Prostate gland (tissue), 2 donors: Measurements from ENCODE around the gene RBM22. TPM values are rescaled to one million over a fixed set of nuclear protein-coding genes. Genes with fewer than 3 reads are reported as not detected.

Experiments used
- DNase-seq: peaks from one replicate; pipeline ENCODE4 v3.0.0-alpha.2; 2019; ENCODE audit warnings: low spot score
- H3K27ac ChIP-seq, 2 donors: fragments of 200-600 bp; sonication (generic); 2 replicates each; pipeline ENCODE4 v1.5.1; 2017 to 2019
- H3K27me3 ChIP-seq: fragments of 200-600 bp; sonication (generic); replicated peaks from 2 replicates; pipeline ENCODE4 v1.5.1; 2019; ENCODE audit not compliant: insufficient read depth
- H3K36me3 ChIP-seq, 2 donors: fragments of 200-600 bp; sonication (generic); 1 replicate in 1 of 2; 2 replicates in 1 of 2; pipeline versions ENCODE4 v1.5.1 to v1.8.1; 2017 to 2019
- H3K4me1 ChIP-seq: fragments of 200-600 bp; sonication (generic); replicated peaks from 2 replicates; pipeline ENCODE4 v1.5.1; 2019
- H3K4me3 ChIP-seq, 2 donors: fragments of 200-600 bp; sonication (generic); 2 replicates each; pipeline ENCODE4 v1.5.1; 2017 to 2019
- H3K9me3 ChIP-seq: fragments of 200-600 bp; sonication (generic); 2 replicates; pipeline ENCODE4 v1.5.1; 2017
- POLR2A ChIP-seq: fragments of 450-650 bp; IDR thresholded peaks from one replicate; pipeline ENCODE4 v1.6.1; 2016; ENCODE audit warnings: antibody characterized with exemption, mild to moderate bottlenecking
- POLR2AphosphoS5 ChIP-seq: sonication (generic); formaldehyde crosslinking; IDR thresholded peaks from one replicate; pipeline ENCODE4 v1.6.1; 2017; ENCODE audit warnings: antibody characterized with exemption
- WGBS: methylation state at CpG from one replicate; pipeline ENCODE4 v1.1.5; 2018; 5-methylcytosine and 5-hydroxymethylcytosine counted together
- intact Hi-C: fragments of 100-400 bp; cut with DNase I; formaldehyde crosslinking; loops from one replicate; pipeline ENCODE4 v1.14.2; 2022
- total RNA-seq, 2 donors: library from RNA; depleted of rRNA; stranded (reverse); fragments of >200 nt; gene quantifications; one replicate each; pipeline ENCODE4 v1.1.0, GENCODE V29; 2016
- TF ChIP-seq, protein P1 (sequence below), 4 experiments: fragments of 200-600 bp in 2 of 4; fragments of 450-650 bp in 2 of 4; sonication (generic) in 2 of 4; IDR thresholded peaks; 1 replicate in 3 of 4; 2 replicates in 1 of 4; pipeline ENCODE4 v1.5.1; 2016 to 2019; ENCODE audit warnings: antibody characterized with exemption in 4 of 4, mild to moderate bottlenecking in 2 of 4, moderate library complexity in 2 of 4

Gene RBM22
- total RNA-seq, 2 donors from 2014 or later: 33.6 to 40.3 TPM

DNA sequence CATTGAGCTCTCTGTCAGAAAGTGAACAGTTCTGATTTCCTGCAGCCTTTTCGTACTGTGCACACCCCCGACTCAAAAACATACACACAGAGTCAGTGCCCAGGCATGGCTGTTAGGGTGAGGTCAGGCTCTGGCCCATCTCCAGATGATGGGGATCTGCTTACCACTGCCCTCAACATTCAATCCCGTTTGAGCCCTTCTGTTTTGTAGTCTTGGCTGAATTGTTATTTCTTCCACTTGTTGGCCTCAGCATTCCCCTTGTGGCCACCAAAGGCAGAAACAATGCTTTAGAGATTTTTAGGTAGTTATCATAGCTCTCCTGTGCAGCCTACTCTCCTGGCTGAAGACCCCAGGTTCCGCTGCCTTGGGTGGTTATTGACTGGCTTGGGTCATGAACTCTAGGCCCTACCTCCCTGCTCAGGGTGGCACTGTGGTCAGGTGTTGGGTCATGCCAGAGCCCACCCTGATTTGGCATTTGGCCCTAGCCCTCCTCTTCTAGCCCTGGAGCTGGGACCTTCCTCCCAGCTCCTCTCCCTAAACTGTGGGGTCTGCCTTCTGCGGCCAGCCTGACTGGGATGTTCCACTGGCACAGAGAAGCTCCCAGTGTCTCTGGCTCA lies 47.6 kb downstream of the RBM22 start:
- Histone ChIP-seq H3K4me3 (no peak overlapping the region), H3K27ac (peak overlapping the region in 1 of 2 donors; percentile 15), H3K27me3 (no peaks in the 10 kb centered on the region), H3K4me1 (no peaks in the 10 kb centered on the region), H3K9me3 (no peaks in the 10 kb centered on the region), H3K36me3 (no peaks in the 10 kb centered on the region)
- DNase-seq: no peak
- 72% methylated on average over 5 of the region's 5 CpGs for WGBS
- TF ChIP-seq, protein P1, sequence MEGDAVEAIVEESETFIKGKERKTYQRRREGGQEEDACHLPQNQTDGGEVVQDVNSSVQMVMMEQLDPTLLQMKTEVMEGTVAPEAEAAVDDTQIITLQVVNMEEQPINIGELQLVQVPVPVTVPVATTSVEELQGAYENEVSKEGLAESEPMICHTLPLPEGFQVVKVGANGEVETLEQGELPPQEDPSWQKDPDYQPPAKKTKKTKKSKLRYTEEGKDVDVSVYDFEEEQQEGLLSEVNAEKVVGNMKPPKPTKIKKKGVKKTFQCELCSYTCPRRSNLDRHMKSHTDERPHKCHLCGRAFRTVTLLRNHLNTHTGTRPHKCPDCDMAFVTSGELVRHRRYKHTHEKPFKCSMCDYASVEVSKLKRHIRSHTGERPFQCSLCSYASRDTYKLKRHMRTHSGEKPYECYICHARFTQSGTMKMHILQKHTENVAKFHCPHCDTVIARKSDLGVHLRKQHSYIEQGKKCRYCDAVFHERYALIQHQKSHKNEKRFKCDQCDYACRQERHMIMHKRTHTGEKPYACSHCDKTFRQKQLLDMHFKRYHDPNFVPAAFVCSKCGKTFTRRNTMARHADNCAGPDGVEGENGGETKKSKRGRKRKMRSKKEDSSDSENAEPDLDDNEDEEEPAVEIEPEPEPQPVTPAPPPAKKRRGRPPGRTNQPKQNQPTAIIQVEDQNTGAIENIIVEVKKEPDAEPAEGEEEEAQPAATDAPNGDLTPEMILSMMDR (IDR thresholded peaks at IDR 0.05): no peak
- no peak for TF ChIP-seq POLR2A
- TF ChIP-seq POLR2AphosphoS5: no peak
- intact Hi-C loops: no loop called here

- Histone ChIP-seq H3K36me3 (no peaks in the 10 kb centered on the region), H3K9me3 (no peaks in the 10 kb centered on the region), H3K4me1 (no peaks in the 10 kb centered on the region), H3K4me3 (no peak overlapping the region), H3K27ac (no peak overlapping the region), H3K27me3 (no peaks in the 10 kb centered on the region)
- no peak for DNase-seq
- intact Hi-C loops: no loop called here
- TF ChIP-seq, protein P1 (IDR thresholded peaks at IDR 0.05): no peak
- TF ChIP-seq POLR2AphosphoS5 (no peak), POLR2A (no peak)
- WGBS: 65% methylated on average over 13 of the region's 13 CpGs
These were observed 48.8 kb downstream of the RBM22 start for GRCh38 chr5:150651924-150652671.

GRCh38 chr5:150651382-150651781 lies 49.5 kb downstream of the RBM22 start:
- Histone ChIP-seq H3K27me3 (no peaks in the 10 kb centered on the region), H3K27ac (no peak overlapping the region), H3K36me3 (no peaks in the 10 kb centered on the region), H3K4me3 (no peak overlapping the region), H3K9me3 (no peaks in the 10 kb centered on the region), H3K4me1 (no peaks in the 10 kb centered on the region)
- TF ChIP-seq POLR2AphosphoS5 (no peak), POLR2A (no peak)
- TF ChIP-seq, protein P1 (IDR thresholded peaks at IDR 0.05): no peak
- intact Hi-C loops: no loop called here
- DNase-seq: no peak
- 62% methylated on average over 1 of the region's 1 CpG for WGBS

DNA sequence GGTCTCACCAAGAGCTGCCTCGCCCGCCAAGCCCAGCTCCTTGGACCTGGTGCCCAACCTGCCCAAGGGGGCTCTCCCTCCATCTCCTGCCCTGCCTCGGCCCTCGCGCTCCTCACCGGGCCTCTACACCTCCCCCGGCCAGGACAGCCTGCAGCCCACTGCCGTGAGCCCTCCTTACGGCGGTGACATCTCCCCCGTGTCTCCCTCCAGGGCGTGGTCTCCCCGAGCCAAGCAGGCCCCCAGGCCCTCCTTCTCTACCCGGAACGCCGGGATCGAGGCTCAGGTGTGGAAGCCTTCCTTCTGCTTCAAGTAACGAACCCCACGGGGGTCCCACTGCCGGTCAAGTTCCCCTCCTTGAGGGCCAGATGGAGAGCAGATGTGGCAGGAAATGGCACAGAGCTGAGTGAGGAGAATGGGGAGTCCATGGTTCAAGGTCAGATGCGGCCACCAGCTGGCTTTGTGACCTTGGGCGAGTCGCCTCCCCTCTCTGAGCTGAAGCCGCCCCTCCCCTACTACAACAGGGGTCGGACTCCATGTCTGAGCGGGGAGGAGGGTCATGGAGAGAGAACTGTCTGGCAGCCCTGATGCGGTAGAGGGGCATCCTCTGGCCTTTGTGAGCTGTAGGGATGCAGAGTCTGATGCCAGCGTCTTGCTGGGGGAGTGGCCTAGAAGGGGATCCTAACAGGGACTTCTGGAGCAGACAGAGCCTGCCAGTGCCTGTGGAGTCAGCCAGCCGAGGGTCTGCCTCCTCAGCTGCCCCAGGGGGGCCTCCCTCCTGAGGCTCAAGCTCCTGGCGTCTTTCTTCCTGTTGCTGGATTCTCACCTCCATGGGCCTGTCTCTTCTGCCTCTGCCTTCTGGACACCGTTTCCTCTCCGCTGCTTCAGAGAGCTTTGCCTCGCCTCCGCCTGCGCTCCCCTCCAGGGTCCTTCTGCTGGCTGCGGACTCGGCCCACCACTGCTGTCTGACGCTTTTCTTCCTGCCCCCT lies 50.5 kb downstream of the RBM22 start:
- intact Hi-C loops: no loop called here
- Histone ChIP-seq H3K27ac (no peak overlapping the region), H3K27me3 (no peaks in the 10 kb centered on the region), H3K36me3 (no peaks in the 10 kb centered on the region), H3K9me3 (no peaks in the 10 kb centered on the region), H3K4me3 (no peak overlapping the region), H3K4me1 (no peaks in the 10 kb centered on the region)
- DNase-seq: no peak
- WGBS: 86% methylated on average over 38 of the region's 38 CpGs
- no peak for TF ChIP-seq POLR2AphosphoS5
- TF ChIP-seq, protein P1 (IDR thresholded peaks at IDR 0.05): no peak
- no peak for TF ChIP-seq POLR2A
